ENCODE measurements around the gene HEPN1.
"Not testable (repeated sequence)": the region's sequence is repeated elsewhere in the genome, so short reads cannot be mapped to it uniquely, and the experiment has no call there.

HEPN1 gene

DNA sequence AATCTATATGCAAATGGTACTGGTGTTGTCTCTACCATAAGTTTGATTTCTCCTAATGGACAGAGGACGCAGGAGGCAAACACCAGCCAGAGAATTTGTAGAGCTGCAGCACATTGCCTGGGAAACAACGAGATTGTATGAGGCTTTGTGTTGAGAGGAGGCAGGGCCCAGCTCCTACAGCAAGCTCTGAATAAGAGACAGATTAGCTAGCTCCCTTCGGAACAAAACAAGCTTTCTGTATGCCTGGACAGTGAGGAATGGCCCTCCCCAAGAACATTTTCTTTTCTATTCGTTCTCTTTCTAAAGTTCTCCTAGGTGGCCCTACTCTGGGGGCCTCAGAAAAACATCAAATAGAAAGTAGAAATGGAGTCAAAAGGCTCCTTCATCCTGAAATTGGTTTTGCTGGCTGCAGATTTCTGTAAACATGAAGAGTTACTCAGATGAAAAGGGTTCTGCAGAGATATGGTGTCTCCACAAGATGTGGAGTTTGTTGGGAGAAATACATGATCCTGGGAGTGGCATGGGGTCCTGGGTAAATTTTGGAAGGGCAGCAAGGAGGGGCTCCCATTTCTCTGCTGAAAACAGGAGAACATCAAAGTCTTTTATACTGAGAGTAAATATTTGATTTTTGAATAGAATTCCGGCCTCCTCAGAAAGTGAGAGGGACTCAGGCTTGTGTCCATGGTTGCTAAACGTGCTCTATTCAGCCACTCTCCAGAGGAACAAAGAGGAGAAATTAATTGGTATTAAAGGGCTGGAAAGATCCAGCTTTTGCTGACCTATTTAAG is 23.6 kb downstream of the HEPN1 start:
- no peak for DNase-seq (ENCODE audit: low read depth)

DNA sequence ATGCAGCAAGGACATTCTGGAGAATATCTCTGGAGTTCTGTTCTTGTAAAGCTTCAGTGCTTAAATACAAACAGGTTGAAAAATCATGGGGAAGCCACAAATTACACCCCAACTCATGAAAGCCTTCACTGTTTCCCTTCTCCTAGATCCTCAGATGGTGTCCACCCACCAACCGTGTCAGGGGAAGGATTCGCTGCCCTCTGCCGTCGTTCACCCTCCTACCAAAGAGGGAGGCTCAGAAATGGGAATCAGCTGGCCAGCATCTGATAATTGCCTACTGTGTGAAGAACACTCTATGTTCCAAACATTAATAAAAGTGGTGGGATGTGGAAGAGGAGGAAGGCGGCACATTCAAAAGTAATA is 24.2 kb downstream of the HEPN1 start:
- DNase-seq (ENCODE audit: low read depth) = no peak

DNA sequence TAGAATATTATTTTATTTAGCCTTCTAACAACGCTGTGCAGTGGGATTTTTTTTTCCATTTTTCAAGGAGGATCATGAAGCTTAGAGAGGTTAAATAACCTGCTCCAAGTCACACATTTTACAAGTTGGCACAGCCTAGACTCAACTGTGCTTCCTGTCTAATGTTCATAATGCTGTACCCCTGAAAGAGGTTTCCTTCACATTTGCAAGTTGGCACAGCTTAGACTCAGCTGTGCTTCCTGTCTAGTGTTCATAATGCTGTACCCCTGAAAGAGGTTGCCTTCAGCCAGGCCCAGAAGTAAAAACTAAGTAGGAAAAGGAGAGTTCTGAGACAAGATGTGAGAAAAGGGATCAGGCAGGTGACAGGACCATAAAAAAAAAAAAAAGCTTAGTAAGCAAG is 24.7 kb downstream of the HEPN1 start:
- no peak for DNase-seq (ENCODE audit: low read depth)

DNA sequence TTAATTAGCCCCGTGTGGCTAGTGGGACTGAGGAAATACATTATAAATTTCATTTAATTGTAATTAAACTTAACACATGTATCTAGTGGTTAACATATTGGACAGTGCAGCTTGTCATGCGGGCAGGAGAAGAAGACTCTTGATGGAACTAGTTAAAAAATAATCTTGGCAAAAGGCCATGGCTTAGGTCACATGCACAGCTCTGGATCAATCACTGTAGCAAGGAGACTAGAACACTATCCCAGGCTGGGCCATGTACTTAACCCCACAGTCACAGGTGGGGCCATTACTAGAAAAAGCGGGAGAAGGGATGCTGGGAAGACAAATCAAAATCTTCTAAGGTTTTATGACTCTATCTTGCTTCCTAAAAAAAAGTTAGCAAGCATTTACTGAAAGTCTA is 25.5 kb downstream of the HEPN1 start:
- no peak for DNase-seq (ENCODE audit: low read depth)

DNA sequence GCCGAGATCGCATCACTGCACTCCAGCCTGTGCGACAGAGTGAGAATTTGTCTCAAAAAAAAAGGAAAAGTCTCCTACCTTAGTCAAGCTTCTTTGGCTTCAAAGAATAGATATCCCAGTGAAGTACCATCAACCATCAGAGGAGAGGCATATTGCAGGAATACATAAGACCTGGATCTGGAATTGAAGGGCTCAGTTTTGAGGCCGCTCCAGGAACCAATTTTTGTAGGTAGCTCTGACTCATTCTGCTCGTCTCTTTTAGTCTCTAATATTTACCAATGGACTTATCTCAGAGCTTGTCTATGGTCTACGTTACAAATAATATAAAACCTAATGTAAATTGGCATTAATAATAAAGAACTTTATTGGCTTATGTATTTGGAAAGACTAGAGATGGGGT is 26.8 kb downstream of the HEPN1 start:
- DNase-seq (ENCODE audit: low read depth) = no peak

DNA sequence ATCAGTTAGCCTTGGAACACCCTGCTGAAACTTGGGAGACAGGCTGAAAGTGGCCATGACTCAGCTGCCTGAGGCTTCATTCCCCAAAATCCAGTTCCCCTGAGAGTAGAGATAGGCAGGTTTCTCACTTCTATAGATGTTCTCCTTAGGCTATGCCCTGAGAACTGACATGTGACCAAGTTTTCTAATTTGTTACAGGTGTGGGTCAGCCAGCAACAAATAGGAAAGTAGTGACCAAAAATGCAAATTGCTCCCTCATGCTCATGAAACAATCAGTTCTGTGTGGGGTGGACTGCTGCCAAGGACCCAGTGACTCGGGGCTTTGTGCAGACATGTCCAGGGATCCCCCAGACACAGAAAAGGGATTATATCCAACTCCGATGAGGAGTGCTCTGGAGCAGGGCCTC is 27.7 kb downstream of the HEPN1 start:
- DNase-seq (ENCODE audit: low read depth) = no peak

DNA sequence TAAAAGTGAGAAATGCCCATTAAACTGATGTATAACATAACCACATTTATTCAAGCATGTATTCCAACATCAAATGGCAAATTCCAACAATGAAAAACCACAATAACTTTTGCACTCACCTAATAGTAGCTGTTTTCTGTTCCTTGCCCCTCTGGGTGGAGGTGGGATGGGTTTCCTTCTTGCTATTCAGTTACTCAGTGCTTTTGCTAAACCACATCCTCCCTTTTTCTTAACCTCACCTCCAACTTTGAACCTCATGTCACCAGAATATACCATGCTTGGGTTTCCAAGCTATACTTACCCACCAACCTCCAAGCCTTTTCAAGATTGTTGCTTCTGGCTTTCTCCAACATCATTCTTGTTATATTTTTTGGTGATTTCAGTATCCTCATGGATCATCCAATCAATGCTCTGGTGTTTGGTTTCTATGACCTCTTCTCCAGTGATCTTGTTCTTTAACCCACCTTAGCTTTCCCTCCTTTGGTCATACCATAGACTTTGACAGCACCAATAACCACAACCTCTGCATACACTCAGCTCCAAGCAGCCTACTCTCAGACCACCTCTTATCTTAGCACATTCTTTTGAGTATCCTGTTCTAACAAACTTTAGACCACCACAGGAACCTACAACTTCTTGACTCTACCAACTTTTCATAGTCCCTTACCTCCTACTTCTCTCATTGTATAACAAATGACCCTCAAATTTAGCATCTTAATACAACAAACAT is 31.7 kb downstream of the HEPN1 start:
- DNase-seq (ENCODE audit: low read depth) = no peak

DNA sequence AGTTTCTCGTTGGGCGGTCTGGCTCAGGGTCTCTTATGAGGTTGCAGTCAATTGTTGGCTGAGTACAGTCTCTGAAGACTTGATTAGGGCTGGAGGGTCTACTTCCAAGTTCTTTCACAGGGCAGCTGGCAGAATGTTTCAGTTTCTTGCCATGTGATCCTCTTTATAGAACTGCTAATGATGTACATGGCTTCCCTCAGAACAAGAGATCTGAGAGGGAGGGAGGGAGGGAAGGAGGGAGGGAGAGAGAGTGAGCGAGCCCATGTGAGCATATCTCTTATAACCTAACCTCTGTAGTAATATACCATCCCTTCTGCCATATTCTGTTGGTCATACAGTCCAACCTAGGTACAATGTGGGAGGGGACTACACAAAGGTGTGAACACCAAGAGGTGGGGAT is 32.3 kb downstream of the HEPN1 start:
- DNase-seq (ENCODE audit: low read depth) = no peak

DNA sequence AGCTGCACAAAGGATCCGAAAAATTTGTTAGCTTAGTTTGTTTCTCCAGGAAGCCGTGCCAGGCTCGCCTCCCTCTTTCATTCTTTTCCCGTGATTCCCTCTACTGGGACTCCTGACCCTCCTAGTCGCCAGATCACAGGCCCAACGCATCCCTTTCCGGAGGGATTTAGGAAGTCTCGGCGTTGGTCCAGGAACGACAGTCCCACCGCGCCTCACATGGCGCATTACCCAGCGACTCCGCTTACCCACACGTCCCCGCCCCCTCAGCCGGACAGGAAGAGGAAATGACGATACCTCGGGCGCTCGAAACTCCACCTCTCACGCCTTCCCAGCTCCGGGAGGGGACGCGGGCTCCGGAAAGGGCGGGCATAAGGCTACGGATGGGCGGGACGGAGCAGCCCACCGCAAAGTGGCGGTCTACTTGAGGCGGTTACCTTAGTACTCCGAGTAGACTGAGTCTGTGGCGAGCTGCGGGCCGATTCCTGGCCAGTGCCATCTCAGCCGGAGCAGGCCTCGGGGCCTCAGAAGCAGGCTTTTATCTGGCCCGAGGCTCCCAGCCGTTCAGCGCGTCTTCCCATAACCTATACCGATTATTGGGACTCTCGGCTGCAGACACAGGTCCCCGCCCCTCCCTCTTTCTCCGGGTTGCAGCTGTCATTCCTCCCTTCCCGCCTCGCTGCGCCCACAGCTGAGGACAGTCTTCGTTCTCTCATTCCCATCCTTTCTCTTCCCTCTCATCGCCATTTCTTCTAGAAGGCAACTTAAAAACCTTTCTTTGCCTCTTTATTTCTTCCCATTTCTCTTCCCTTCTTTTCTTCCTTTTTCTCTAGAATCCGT is 34.9 kb downstream of the HEPN1 start, which contains the start of gene CCDC15:
TSS of gene CCDC15 (plus strand) at position 450 of the 837 bp plus-strand sequence. CDS start 531 bp downstream, outside the sequence.
- peak; percentile 93 for DNase-seq (ENCODE audit: low read depth)

DNA sequence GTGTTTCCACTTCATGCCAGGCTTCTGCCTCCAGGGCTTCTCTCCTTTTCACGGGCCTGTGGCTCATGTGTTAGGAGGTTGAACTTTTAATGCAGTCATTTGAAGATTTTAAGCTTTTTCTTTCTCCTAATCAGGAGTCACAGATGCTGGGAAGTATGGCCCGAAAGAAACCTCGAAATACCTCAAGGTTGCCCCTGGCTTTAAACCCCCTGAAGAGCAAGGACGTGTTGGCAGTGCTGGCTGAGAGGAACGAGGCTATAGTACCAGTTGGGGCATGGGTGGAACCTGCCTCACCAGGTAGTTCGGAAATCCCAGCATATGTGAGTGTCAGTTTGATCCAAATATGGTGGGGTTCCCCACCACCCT is 35.5 kb downstream of the HEPN1 start:
- no peak for DNase-seq (ENCODE audit: low read depth)

DNA sequence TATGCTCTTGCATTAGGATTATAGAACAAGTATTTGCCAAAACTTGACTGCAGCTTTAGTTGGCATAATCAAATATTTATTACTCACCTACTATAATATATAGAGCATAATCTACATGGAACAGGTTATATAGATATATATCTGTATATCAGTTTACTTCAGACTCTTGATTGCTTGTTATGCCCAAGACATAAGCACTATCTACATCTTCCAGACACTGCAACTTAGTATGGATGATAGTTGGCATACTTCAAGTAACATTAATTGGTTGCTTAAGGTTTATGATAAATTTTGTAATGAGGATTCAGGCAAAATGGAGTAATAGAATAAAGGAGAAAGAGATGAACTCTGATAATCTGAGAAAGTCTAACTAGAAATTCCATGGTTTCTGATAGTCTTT is 36.0 kb downstream of the HEPN1 start:
- DNase-seq (ENCODE audit: low read depth) = no peak

DNA sequence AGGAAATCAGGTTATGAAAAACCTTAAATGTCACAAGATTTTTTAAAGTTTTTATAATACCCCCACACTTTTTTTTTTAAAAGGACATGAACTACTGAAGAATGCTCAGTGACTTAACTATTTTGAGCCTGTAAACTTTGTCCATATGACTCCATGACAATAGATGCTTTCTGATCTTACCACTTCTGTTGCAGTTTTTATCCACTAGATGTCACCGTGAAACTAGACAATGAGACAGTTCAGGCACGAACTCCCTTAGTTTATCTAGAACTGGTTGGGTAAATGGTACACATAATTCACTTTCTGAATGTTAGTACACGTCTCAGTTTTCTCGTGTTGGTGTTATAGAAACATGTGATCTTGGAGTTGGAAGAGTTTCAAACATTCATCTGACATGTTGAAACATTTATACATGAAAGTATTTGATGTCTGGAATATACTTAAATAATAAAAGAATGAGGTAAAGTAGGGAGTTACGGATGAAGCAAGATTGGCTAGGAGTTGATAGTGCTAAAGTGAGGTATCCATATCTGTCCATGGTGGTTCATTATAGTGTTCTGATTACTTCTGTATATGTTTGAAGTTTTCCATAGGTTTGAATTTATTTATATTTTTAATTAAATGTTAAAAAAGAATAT is 43.0 kb downstream of the HEPN1 start:
- peak; percentile 84 for DNase-seq (ENCODE audit: low read depth)

DNA sequence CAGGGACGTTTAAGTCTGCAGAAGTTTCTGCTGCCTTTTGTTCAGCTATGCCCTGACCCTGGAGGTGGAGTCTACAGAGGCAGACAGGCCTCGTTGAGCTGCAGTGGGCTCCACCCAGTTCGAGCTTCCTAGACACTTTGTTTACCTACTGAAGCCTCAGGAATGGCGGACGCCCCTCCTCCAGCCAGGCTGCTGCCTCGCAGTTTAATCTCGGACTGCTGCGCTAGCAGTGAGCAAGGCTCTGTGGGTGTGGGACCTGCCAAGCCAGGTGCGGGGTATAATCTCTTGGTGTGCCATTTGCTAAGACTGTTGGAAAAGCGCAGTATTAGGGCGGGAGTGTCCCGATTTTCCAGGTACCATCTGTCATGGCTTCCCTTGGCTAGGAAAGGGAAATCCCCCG is 49.1 kb downstream of the HEPN1 start:
- DNase-seq (ENCODE audit: low read depth) = not testable (repeated sequence)

Measured in amniotic epithelial cell (primary cell).